Measurements from ENCODE around the gene GOPC.

The GOPC gene

GRCh38 chr6:117615750-117616390 is 13.6 kb upstream of the GOPC start:
- H3K27ac ChIP-seq (ENCODE audit: low read depth, low read length) = peak overlapping the region; percentile 12; the same call in 1 of the 2 replicates
- H3K4me3 ChIP-seq (ENCODE audit: low read depth, low read length) = peak overlapping the region; percentile 40
- peak overlapping the region; percentile 25 for H3K9ac ChIP-seq (ENCODE audit: low read length)

GRCh38 chr6:117613920-117614560 is 11.7 kb upstream of the GOPC start:
- H3K4me1 ChIP-seq (ENCODE audit: control insufficient read depth, insufficient read depth, low read length) = peaks cover 42% of the 10 kb centered on the region
- H3K4me3 ChIP-seq (ENCODE audit: low read depth, low read length) = peak overlapping the region; percentile 31
- no peaks in the 10 kb centered on the region for H3K36me3 ChIP-seq (ENCODE audit: control insufficient read depth, insufficient read depth, low read length)
- H3K27ac ChIP-seq (ENCODE audit: low read depth, low read length) = peak overlapping the region; percentile 93
- H3K27me3 ChIP-seq (ENCODE audit: control insufficient read depth, insufficient read depth, low read length) = no peaks in the 10 kb centered on the region
- H3K9ac ChIP-seq (ENCODE audit: low read length) = peak overlapping the region; percentile 27
- H3K9me3 ChIP-seq (ENCODE audit: control insufficient read depth, insufficient read depth, low read depth, low read length) = no peaks in the 10 kb centered on the region

More at GRCh38 chr6:117615750-117616390, 13.6 kb upstream of the GOPC start:
- Histone ChIP-seq H3K27me3 (ENCODE audit: control insufficient read depth, insufficient read depth, low read length) (no peaks in the 10 kb centered on the region), H3K9me3 (ENCODE audit: control insufficient read depth, insufficient read depth, low read depth, low read length) (peaks cover 4% of the 10 kb centered on the region; the same call in 1 of the 2 replicates), H3K36me3 (ENCODE audit: control insufficient read depth, insufficient read depth, low read length) (no peaks in the 10 kb centered on the region), H3K4me1 (ENCODE audit: control insufficient read depth, insufficient read depth, low read length) (peaks cover 39% of the 10 kb centered on the region)

GRCh38 chr6:117607511-117607910 is 5.2 kb upstream of the GOPC start:
- no peak overlapping the region for H3K4me3 ChIP-seq (ENCODE audit: low read depth, low read length)
- H3K27me3 ChIP-seq (ENCODE audit: control insufficient read depth, insufficient read depth, low read length) = no peaks in the 10 kb centered on the region
- no peaks in the 10 kb centered on the region for H3K9me3 ChIP-seq (ENCODE audit: control insufficient read depth, insufficient read depth, low read depth, low read length)
- no peak overlapping the region for H3K9ac ChIP-seq (ENCODE audit: low read length)
- H3K36me3 ChIP-seq (ENCODE audit: control insufficient read depth, insufficient read depth, low read length) = no peaks in the 10 kb centered on the region
- H3K4me1 ChIP-seq (ENCODE audit: control insufficient read depth, insufficient read depth, low read length) = peaks cover 11% of the 10 kb centered on the region
- no peak overlapping the region for H3K27ac ChIP-seq (ENCODE audit: low read depth, low read length)

- Histone ChIP-seq H3K27ac (ENCODE audit: low read depth, low read length) (no peak overlapping the region), H3K4me1 (ENCODE audit: control insufficient read depth, insufficient read depth, low read length) (peaks cover 1% of the 10 kb centered on the region; the same call in 1 of the 2 replicates), H3K36me3 (ENCODE audit: control insufficient read depth, insufficient read depth, low read length) (no peaks in the 10 kb centered on the region), H3K27me3 (ENCODE audit: control insufficient read depth, insufficient read depth, low read length) (no peaks in the 10 kb centered on the region), H3K9ac (ENCODE audit: low read length) (no peak overlapping the region), H3K9me3 (ENCODE audit: control insufficient read depth, insufficient read depth, low read depth, low read length) (no peaks in the 10 kb centered on the region), H3K4me3 (ENCODE audit: low read depth, low read length) (no peak overlapping the region)
Measured at GRCh38 chr6:117605169-117605826, 3.0 kb upstream of the GOPC start.

GRCh38 chr6:117603821-117604220 is 1.5 kb upstream of the GOPC start:
- Histone ChIP-seq H3K4me3 (ENCODE audit: low read depth, low read length) (no peak overlapping the region), H3K9ac (ENCODE audit: low read length) (no peak overlapping the region), H3K27me3 (ENCODE audit: control insufficient read depth, insufficient read depth, low read length) (no peaks in the 10 kb centered on the region), H3K36me3 (ENCODE audit: control insufficient read depth, insufficient read depth, low read length) (peaks cover 4% of the 10 kb centered on the region; the same call in 1 of the 2 replicates), H3K27ac (ENCODE audit: low read depth, low read length) (no peak overlapping the region), H3K9me3 (ENCODE audit: control insufficient read depth, insufficient read depth, low read depth, low read length) (no peaks in the 10 kb centered on the region), H3K4me1 (ENCODE audit: control insufficient read depth, insufficient read depth, low read length) (no peaks in the 10 kb centered on the region)

GRCh38 chr6:117602899-117603588 is 733 bp upstream of the GOPC start:
- Histone ChIP-seq H3K9me3 (ENCODE audit: control insufficient read depth, insufficient read depth, low read depth, low read length) (peaks cover 4% of the 10 kb centered on the region; the same call in 1 of the 2 replicates), H3K27ac (ENCODE audit: low read depth, low read length) (peak overlapping the region; percentile 44; the same call in 1 of the 2 replicates), H3K4me1 (ENCODE audit: control insufficient read depth, insufficient read depth, low read length) (no peaks in the 10 kb centered on the region), H3K36me3 (ENCODE audit: control insufficient read depth, insufficient read depth, low read length) (peaks cover 12% of the 10 kb centered on the region; the same call in 1 of the 2 replicates), H3K27me3 (ENCODE audit: control insufficient read depth, insufficient read depth, low read length) (no peaks in the 10 kb centered on the region), H3K4me3 (ENCODE audit: low read depth, low read length) (peak overlapping the region; percentile 73), H3K9ac (ENCODE audit: low read length) (peak overlapping the region; percentile 86)

GRCh38 chr6:117601811-117602150 is 530 bp downstream of the GOPC start:
- H3K4me3 ChIP-seq (ENCODE audit: low read depth, low read length) = peak overlapping the region; percentile 73
- peak overlapping the region; percentile 44; the same call in 1 of the 2 replicates for H3K27ac ChIP-seq (ENCODE audit: low read depth, low read length)
- H3K9ac ChIP-seq (ENCODE audit: low read length) = peak overlapping the region; percentile 86
- H3K27me3 ChIP-seq (ENCODE audit: control insufficient read depth, insufficient read depth, low read length) = no peaks in the 10 kb centered on the region
- H3K4me1 ChIP-seq (ENCODE audit: control insufficient read depth, insufficient read depth, low read length) = no peaks in the 10 kb centered on the region
- H3K9me3 ChIP-seq (ENCODE audit: control insufficient read depth, insufficient read depth, low read depth, low read length) = peaks cover 14% of the 10 kb centered on the region; the same call in 1 of the 2 replicates
- peaks cover 22% of the 10 kb centered on the region for H3K36me3 ChIP-seq (ENCODE audit: control insufficient read depth, insufficient read depth, low read length)

GRCh38 chr6:117600008-117600743 is 2.1 kb downstream of the GOPC start:
- Histone ChIP-seq H3K9me3 (ENCODE audit: control insufficient read depth, insufficient read depth, low read depth, low read length) (peaks cover 14% of the 10 kb centered on the region; the same call in 1 of the 2 replicates), H3K36me3 (ENCODE audit: control insufficient read depth, insufficient read depth, low read length) (peaks cover 22% of the 10 kb centered on the region), H3K27me3 (ENCODE audit: control insufficient read depth, insufficient read depth, low read length) (no peaks in the 10 kb centered on the region), H3K27ac (ENCODE audit: low read depth, low read length) (no peak overlapping the region), H3K9ac (ENCODE audit: low read length) (no peak overlapping the region), H3K4me3 (ENCODE audit: low read depth, low read length) (peak overlapping the region; percentile 73), H3K4me1 (ENCODE audit: control insufficient read depth, insufficient read depth, low read length) (no peaks in the 10 kb centered on the region)

GRCh38 chr6:117597755-117598154 is 4.6 kb downstream of the GOPC start:
- Histone ChIP-seq H3K4me3 (ENCODE audit: low read depth, low read length) (no peak overlapping the region), H3K27me3 (ENCODE audit: control insufficient read depth, insufficient read depth, low read length) (no peaks in the 10 kb centered on the region), H3K36me3 (ENCODE audit: control insufficient read depth, insufficient read depth, low read length) (peaks cover 22% of the 10 kb centered on the region), H3K9ac (ENCODE audit: low read length) (no peak overlapping the region), H3K4me1 (ENCODE audit: control insufficient read depth, insufficient read depth, low read length) (no peaks in the 10 kb centered on the region; the same call in 1 of the 2 replicates), H3K27ac (ENCODE audit: low read depth, low read length) (no peak overlapping the region), H3K9me3 (ENCODE audit: control insufficient read depth, insufficient read depth, low read depth, low read length) (peaks cover 14% of the 10 kb centered on the region; the same call in 1 of the 2 replicates)
